Adrenal gland (tissue), 12 donors: Measurements from ENCODE around the gene AXIN1. TPM values are rescaled to one million over a fixed set of nuclear protein-coding genes. Genes with fewer than 3 reads are reported as not detected.

Experiments used
- DNase-seq, 7 donors: peaks; one replicate each; pipeline ENCODE4 v3.0.0-alpha.2; 2019 to 2020
- H3K27ac ChIP-seq, 5 donors: fragments of 200-600 bp; sonication (generic) in 4 of 5; 1 replicate in 3 of 5; 2 replicates in 2 of 5; pipeline versions ENCODE4 v1.5.1 to v1.8.0; 2016 to 2020; ENCODE audit warnings: mild to moderate bottlenecking in 1 of 5
- H3K27me3 ChIP-seq: fragments of 200-600 bp; 2 replicates; pipeline ENCODE4 v1.8.0; 2021
- H3K36me3 ChIP-seq, 2 donors: fragments of 200-600 bp; replicated peaks in 1 of 2; 1 replicate in 1 of 2; 2 replicates in 1 of 2; pipeline versions ENCODE4 v1.5.1 to v1.8.0; 2018 to 2022
- H3K4me1 ChIP-seq, 2 donors: fragments of 200-600 bp; replicated peaks in 1 of 2; 1 replicate in 1 of 2; 2 replicates in 1 of 2; pipeline versions ENCODE4 v1.5.1 to v1.8.0; 2018 to 2021
- H3K4me3 ChIP-seq, 4 donors: fragments of 200-600 bp; sonication (generic) in 3 of 4; one replicate each; pipeline ENCODE4 v1.5.1; 2016 to 2018
- H3K9me3 ChIP-seq, 3 donors: fragments of 200-600 bp; sonication (generic) in 1 of 3; replicated peaks in 1 of 3; 1 replicate in 2 of 3; 2 replicates in 1 of 3; pipeline versions ENCODE4 v1.5.1 to v1.8.0; 2016 to 2021
- CTCF ChIP-seq, 6 experiments: fragments of 450-650 bp in 4 of 6; fragments of 200-600 bp in 2 of 6; sonication (generic) in 1 of 6; IDR thresholded peaks; 1 replicate in 5 of 6; 2 replicates in 1 of 6; pipeline versions ENCODE4 v1.5.1 to v1.8.0; 2016 to 2021; ENCODE audit warnings: antibody characterized with exemption in 6 of 6, mild to moderate bottlenecking in 2 of 6, moderate library complexity in 1 of 6
- POLR2A ChIP-seq, 2 donors: fragments of 450-650 bp; IDR thresholded peaks; one replicate each; pipeline ENCODE4 v1.6.1; 2017; ENCODE audit warnings: antibody characterized with exemption in 2 of 2, mild to moderate bottlenecking in 2 of 2, moderate library complexity in 1 of 2
- WGBS, 4 donors: extraction: QIAGEN DNeasy Blood & Tissue Kit in 2 of 4; methylation state at CpG; one replicate each; pipeline versions ENCODE4 v1.1.5 to v1.1.7; 2013 to 2017; 5-methylcytosine and 5-hydroxymethylcytosine counted together
- intact Hi-C, 2 donors: fragments of 100-400 bp; cut with DNase I; formaldehyde crosslinking; loops; one replicate each; pipeline versions ENCODE4 v1.14.1 to v1.15.0; 2022 to 2023
- polyA plus RNA-seq, 3 donors: library from polyadenylated mRNA; stranded (reverse); fragments of 200-250 nt in 2 of 3; fragments of 350-450 nt in 1 of 3; fragmentation: Illumina TruSeq in 1 of 3; extraction: RNeasy Lipid Tissue Mini Kit (QIAGEN cat#74804) in 1 of 3; gene quantifications; one replicate each; pipeline ENCODE4 v1.2.3, GENCODE V29; 2013 to 2014
- total RNA-seq, 9 donors: library from RNA; depleted of rRNA in 4 of 9; stranded (reverse); fragments of >200 nt in 4 of 9; fragments of 120-200 nt in 1 of 9; fragmentation: NEBNext Ultra II Directional in 1 of 9; extraction: Animal tissue kit (Norgen Biotek cat#: 25700) in 1 of 9; gene quantifications; one replicate each; pipeline versions ENCODE4 v1.1.0 to v1.2.4, GENCODE V29; 2013 to 2023
- donor health status: healthy with polysubstance abuse.
- donor health status: Bipolar disorder and iron deficiency.
- donor health status: DM: yes; HTN: yes; CAD: no.
- donor health status: DM: no; HTN: no; CAD: no.
- donor health status: DM: no; HTN: no; CAD: no.
- donor health status: DM: yes; HTN: yes; CAD: no.

The AXIN1 gene
- total and polyA plus RNA-seq, 12 donors, result 5.6 to 22.4 (median 16.2) TPM

- intact Hi-C loops, result no loop called here
- Histone ChIP-seq H3K36me3 (peaks cover 0 to 19% of the 10 kb centered on the region in 2 donors), H3K9me3 (no peaks in the 10 kb centered on the region), H3K27me3 (no peaks in the 10 kb centered on the region), H3K4me1 (no peaks in the 10 kb centered on the region), H3K4me3 (no peak overlapping the region), H3K27ac (no peak overlapping the region)
- DNase-seq, result no peak
- TF ChIP-seq POLR2A (IDR thresholded peaks at IDR 0.05) (no peak), CTCF (IDR thresholded peaks at IDR 0.05) (no peak)
- 88 to 100% (median 94%) methylated on average over 4 to 5 of the region's 5 CpGs for WGBS, 4 donors
Observed at GRCh38 chr16:317583-317982, 34.9 kb downstream of the AXIN1 start.

GRCh38 chr16:316741-317464 lies 35.6 kb downstream of the AXIN1 start:
- TF ChIP-seq POLR2A (IDR thresholded peaks at IDR 0.05), result no peak
- no peak for TF ChIP-seq CTCF (IDR thresholded peaks at IDR 0.05)
- no peak for DNase-seq
- H3K4me3 ChIP-seq, result no peak overlapping the region

GRCh38 chr16:314795-315299 lies 37.7 kb downstream of the AXIN1 start:
- H3K27ac ChIP-seq, result no peak overlapping the region
- 82 to 85% (median 83%) methylated on average over 12 to 14 of the region's 14 CpGs for WGBS, 4 donors
- no peak for DNase-seq
- no peaks in the 10 kb centered on the region for H3K27me3 ChIP-seq
- peaks cover 0 to 27% of the 10 kb centered on the region in 2 donors for H3K36me3 ChIP-seq
- TF ChIP-seq CTCF (IDR thresholded peaks at IDR 0.05) (no peak), POLR2A (IDR thresholded peaks at IDR 0.05) (no peak)
- H3K4me3 ChIP-seq, result no peak overlapping the region
- no peaks in the 10 kb centered on the region for H3K9me3 ChIP-seq
- no peaks in the 10 kb centered on the region for H3K4me1 ChIP-seq
- intact Hi-C loops, result no loop called here

More at GRCh38 chr16:316741-317464, 35.6 kb downstream of the AXIN1 start:
- H3K4me1 ChIP-seq, result no peaks in the 10 kb centered on the region
- no peaks in the 10 kb centered on the region for H3K27me3 ChIP-seq
- H3K9me3 ChIP-seq, result no peaks in the 10 kb centered on the region
- no peak overlapping the region for H3K27ac ChIP-seq
- H3K36me3 ChIP-seq, result peaks cover 0 to 24% of the 10 kb centered on the region in 2 donors
- 89 to 92% (median 91%) methylated on average over 6 to 19 of the region's 19 CpGs for WGBS, 4 donors
- intact Hi-C loops, result no loop called here

- intact Hi-C loops, result no loop called here
- Histone ChIP-seq H3K27ac (no peak overlapping the region), H3K9me3 (no peaks in the 10 kb centered on the region), H3K4me1 (no peaks in the 10 kb centered on the region), H3K4me3 (no peak overlapping the region), H3K27me3 (no peaks in the 10 kb centered on the region), H3K36me3 (peaks cover 0 to 27% of the 10 kb centered on the region in 2 donors)
- 87 to 95% (median 90%) methylated on average over 9 to 16 of the region's 16 CpGs for WGBS, 4 donors
- TF ChIP-seq CTCF (IDR thresholded peaks at IDR 0.05) (no peak), POLR2A (IDR thresholded peaks at IDR 0.05) (no peak)
- no peak for DNase-seq
Observed at GRCh38 chr16:314351-314750, 38.2 kb downstream of the AXIN1 start.
